HepG2 (cell line): Measurements from ENCODE around the gene KCNQ2. TPM values are rescaled to one million over a fixed set of nuclear protein-coding genes. Genes with fewer than 3 reads are reported as not detected.

Experiments used
- ARID2 ChIP-seq: sonication (generic); formaldehyde crosslinking; IDR thresholded peaks from 2 replicates; pipeline ENCODE4 v1.8.1; 2022; ENCODE audit warnings: mild to moderate bottlenecking, missing genetic modification reagents, borderline replicate concordance
- ATM ChIP-seq: fragments of 450-650 bp; IDR thresholded peaks from 2 replicates; pipeline ENCODE4 v1.7.1; 2017; ENCODE audit warnings: mild to moderate bottlenecking, borderline replicate concordance
- IKZF1 ChIP-seq: fragments of 450-650 bp; IDR thresholded peaks from 2 replicates; pipeline ENCODE4 v1.7.1; 2016
- JUND ChIP-seq: sonication (generic); formaldehyde crosslinking; IDR thresholded peaks from 2 replicates; pipeline ENCODE4 v1.8.0; 2022; ENCODE audit warnings: mild to moderate bottlenecking, missing genetic modification reagents
- MXD4 ChIP-seq: IDR thresholded peaks from 2 replicates; pipeline ENCODE4 v1.6.1; 2016; ENCODE audit warnings: mild to moderate bottlenecking, missing biosample characterization, missing genetic modification reagents
- RARA ChIP-seq: IDR thresholded peaks from 2 replicates; pipeline ENCODE4 v1.6.1; 2016; ENCODE audit warnings: missing genetic modification reagents, missing compliant biosample characterization
- RFX5 ChIP-seq: IDR thresholded peaks from 2 replicates; pipeline ENCODE4 v1.6.1; 2011; ENCODE audit warnings: low read depth, low read length, improper control_type of control experiment
- SIX4 ChIP-seq: sonication (generic); formaldehyde crosslinking; IDR thresholded peaks from 2 replicates; pipeline ENCODE4 v1.4.0; 2020; ENCODE audit warnings: missing genetic modification reagents
- ZBTB38 ChIP-seq: sonication (generic); formaldehyde crosslinking; IDR thresholded peaks from 2 replicates; pipeline ENCODE4 v1.5.1; 2020; ENCODE audit warnings: mild to moderate bottlenecking, missing genetic modification reagents
- ZIK1 ChIP-seq: sonication (generic); formaldehyde crosslinking; IDR thresholded peaks from 2 replicates; pipeline ENCODE4 v1.5.0; 2020; ENCODE audit warnings: mild to moderate bottlenecking, low read depth, missing genetic modification reagents, borderline replicate concordance
- ZNF230 ChIP-seq: sonication (generic); formaldehyde crosslinking; IDR thresholded peaks from 2 replicates; pipeline ENCODE4 v1.4.0; 2020; ENCODE audit warnings: mild to moderate bottlenecking, missing genetic modification reagents
- ZNF260 ChIP-seq: sonication (generic); formaldehyde crosslinking; IDR thresholded peaks from 2 replicates; pipeline ENCODE4 v1.4.0; 2020; ENCODE audit warnings: missing genetic modification reagents, low read depth, mild to moderate bottlenecking, borderline replicate concordance
- ZNF431 ChIP-seq: sonication (generic); formaldehyde crosslinking; IDR thresholded peaks from 2 replicates; pipeline ENCODE4 v1.9.0; 2022; ENCODE audit warnings: missing genetic modification reagents, low read depth, mild to moderate bottlenecking, borderline replicate concordance
- ZNF446 ChIP-seq: sonication (generic); formaldehyde crosslinking; IDR thresholded peaks from 2 replicates; pipeline ENCODE4 v1.5.0; 2020; ENCODE audit warnings: mild to moderate bottlenecking, missing genetic modification reagents
- ZNF484 ChIP-seq: sonication (generic); formaldehyde crosslinking; IDR thresholded peaks from 2 replicates; pipeline ENCODE4 v1.5.1; 2020; ENCODE audit warnings: mild to moderate bottlenecking, low read depth, missing genetic modification reagents, borderline replicate concordance
- ZNF704 ChIP-seq: sonication (generic); formaldehyde crosslinking; IDR thresholded peaks from 2 replicates; pipeline ENCODE4 v1.8.1; 2023; ENCODE audit warnings: mild to moderate bottlenecking, inconsistent platforms, moderate library complexity, missing genetic modification reagents, borderline replicate concordance
- polyA plus RNA-seq, 8 experiments: library from polyadenylated mRNA; depleted of rRNA in 3 of 8; stranded (reverse) in 7 of 8; unstranded in 1 of 8; fragments of >200 nt; fragmentation: Illumina TruSeq in 4 of 8; extraction: Trizol in 4 of 8; gene quantifications; 2 replicates each; pipeline versions ENCODE4 v1.2.1 to v1.2.3, GENCODE V29; 2011 to 2016; ENCODE audit warnings: low read depth in 4 of 8, missing spikeins in 1 of 8, mixed read lengths in 1 of 8; ENCODE audit not compliant: insufficient read depth in 1 of 8
- total RNA-seq, 5 experiments: library from RNA; depleted of rRNA; stranded (reverse); fragments of >200 nt; fragmentation: Illumina TruSeq; extraction: Trizol; gene quantifications; 2 replicates each; pipeline ENCODE4 v1.2.3, GENCODE V29; 2016; ENCODE audit warnings: low read depth in 1 of 5
- TF ChIP-seq, protein P1 (sequence below), 2 experiments: sonication (generic) in 1 of 2; formaldehyde crosslinking in 1 of 2; IDR thresholded peaks; 2 replicates each; pipeline versions ENCODE4 v1.5.1 to v1.6.1; 2011 to 2020; ENCODE audit warnings: borderline replicate concordance in 1 of 2, low read depth in 1 of 2, low read length in 1 of 2, mild to moderate bottlenecking in 1 of 2, missing genetic modification reagents in 1 of 2, moderate library complexity in 1 of 2
- TF ChIP-seq, protein P2 (sequence below): sonication (generic); formaldehyde crosslinking; IDR thresholded peaks from one replicate; pipeline ENCODE4 v1.5.1; 2020; ENCODE audit warnings: mild to moderate bottlenecking, missing genetic modification reagents; ENCODE audit errors: not compliant biosample characterization

The KCNQ2 gene
- total and polyA plus RNA-seq, 2 of the 13 experiments (the other 11 are each of a cell fraction or from before 2014, with no cell fraction given), result not detected

DNA sequence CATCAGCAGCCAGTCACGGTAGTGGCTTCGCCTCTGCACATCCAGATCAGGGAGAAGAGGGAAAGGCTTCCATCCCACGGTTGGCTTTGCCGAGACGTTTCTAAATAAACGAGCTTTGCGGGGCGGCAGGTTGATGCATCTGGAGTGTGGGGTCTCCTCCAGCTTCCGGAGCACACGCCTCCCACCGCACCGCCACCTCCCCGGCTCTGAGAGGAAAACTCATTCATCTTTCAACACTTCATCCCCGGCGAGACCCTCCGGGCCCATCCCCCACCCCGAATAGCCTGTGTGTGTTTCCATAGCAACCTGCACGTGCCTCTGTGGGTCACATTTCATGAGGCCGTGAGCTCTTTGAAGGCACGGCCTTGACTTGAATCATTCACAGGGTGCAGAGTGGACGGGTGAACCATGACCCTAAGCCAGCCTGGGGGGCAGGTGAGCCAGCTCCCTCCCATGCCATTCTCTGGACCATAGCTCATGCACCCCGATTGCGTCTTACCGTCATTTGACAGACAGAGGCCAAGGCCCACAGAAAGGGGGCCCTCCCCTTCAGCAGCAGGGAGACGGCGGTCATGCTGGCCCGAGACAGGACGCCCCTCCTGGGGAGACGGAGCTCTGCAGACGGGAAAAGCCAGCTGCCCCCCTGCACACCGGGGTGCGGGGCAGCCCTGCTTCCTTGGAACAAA lies 95.1 kb downstream of the KCNQ2 start (continued):
- TF ChIP-seq ZNF260 (CRISPR knock-in tag), result no peak
- TF ChIP-seq RFX5, result 0 out of 2 replicates have a peak, but pooled peaks have one; percentile 6
- peak; percentile 91 for TF ChIP-seq SIX4 (CRISPR knock-in tag)
- TF ChIP-seq, protein P1, sequence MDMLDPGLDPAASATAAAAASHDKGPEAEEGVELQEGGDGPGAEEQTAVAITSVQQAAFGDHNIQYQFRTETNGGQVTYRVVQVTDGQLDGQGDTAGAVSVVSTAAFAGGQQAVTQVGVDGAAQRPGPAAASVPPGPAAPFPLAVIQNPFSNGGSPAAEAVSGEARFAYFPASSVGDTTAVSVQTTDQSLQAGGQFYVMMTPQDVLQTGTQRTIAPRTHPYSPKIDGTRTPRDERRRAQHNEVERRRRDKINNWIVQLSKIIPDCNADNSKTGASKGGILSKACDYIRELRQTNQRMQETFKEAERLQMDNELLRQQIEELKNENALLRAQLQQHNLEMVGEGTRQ (IDR thresholded peaks at IDR 0.05; ENCODE audit: low read depth, low read length), result 0 out of 2 replicates have a peak, but pooled peaks have one; percentile 9
- TF ChIP-seq, protein P1 (CRISPR knock-in tag; IDR thresholded peaks at IDR 0.05; ENCODE audit: borderline replicate concordance), result no peak; the same call in 1 of the 2 replicates
- TF ChIP-seq ZNF484, result no peak
- TF ChIP-seq JUND (CRISPR knock-in tag), result no peak
- no peak for TF ChIP-seq ZBTB38
- TF ChIP-seq ARID2 (CRISPR knock-in tag), result no peak
- 0 out of 2 replicates have a peak, but pooled peaks have one; percentile 73 for TF ChIP-seq ZNF446 (CRISPR knock-in tag)
- no peak for TF ChIP-seq ATM
- 0 out of 2 replicates have a peak, but pooled peaks have one; percentile 41 for TF ChIP-seq ZNF230 (CRISPR knock-in tag)
- no peak for TF ChIP-seq IKZF1
- TF ChIP-seq, protein P2, sequence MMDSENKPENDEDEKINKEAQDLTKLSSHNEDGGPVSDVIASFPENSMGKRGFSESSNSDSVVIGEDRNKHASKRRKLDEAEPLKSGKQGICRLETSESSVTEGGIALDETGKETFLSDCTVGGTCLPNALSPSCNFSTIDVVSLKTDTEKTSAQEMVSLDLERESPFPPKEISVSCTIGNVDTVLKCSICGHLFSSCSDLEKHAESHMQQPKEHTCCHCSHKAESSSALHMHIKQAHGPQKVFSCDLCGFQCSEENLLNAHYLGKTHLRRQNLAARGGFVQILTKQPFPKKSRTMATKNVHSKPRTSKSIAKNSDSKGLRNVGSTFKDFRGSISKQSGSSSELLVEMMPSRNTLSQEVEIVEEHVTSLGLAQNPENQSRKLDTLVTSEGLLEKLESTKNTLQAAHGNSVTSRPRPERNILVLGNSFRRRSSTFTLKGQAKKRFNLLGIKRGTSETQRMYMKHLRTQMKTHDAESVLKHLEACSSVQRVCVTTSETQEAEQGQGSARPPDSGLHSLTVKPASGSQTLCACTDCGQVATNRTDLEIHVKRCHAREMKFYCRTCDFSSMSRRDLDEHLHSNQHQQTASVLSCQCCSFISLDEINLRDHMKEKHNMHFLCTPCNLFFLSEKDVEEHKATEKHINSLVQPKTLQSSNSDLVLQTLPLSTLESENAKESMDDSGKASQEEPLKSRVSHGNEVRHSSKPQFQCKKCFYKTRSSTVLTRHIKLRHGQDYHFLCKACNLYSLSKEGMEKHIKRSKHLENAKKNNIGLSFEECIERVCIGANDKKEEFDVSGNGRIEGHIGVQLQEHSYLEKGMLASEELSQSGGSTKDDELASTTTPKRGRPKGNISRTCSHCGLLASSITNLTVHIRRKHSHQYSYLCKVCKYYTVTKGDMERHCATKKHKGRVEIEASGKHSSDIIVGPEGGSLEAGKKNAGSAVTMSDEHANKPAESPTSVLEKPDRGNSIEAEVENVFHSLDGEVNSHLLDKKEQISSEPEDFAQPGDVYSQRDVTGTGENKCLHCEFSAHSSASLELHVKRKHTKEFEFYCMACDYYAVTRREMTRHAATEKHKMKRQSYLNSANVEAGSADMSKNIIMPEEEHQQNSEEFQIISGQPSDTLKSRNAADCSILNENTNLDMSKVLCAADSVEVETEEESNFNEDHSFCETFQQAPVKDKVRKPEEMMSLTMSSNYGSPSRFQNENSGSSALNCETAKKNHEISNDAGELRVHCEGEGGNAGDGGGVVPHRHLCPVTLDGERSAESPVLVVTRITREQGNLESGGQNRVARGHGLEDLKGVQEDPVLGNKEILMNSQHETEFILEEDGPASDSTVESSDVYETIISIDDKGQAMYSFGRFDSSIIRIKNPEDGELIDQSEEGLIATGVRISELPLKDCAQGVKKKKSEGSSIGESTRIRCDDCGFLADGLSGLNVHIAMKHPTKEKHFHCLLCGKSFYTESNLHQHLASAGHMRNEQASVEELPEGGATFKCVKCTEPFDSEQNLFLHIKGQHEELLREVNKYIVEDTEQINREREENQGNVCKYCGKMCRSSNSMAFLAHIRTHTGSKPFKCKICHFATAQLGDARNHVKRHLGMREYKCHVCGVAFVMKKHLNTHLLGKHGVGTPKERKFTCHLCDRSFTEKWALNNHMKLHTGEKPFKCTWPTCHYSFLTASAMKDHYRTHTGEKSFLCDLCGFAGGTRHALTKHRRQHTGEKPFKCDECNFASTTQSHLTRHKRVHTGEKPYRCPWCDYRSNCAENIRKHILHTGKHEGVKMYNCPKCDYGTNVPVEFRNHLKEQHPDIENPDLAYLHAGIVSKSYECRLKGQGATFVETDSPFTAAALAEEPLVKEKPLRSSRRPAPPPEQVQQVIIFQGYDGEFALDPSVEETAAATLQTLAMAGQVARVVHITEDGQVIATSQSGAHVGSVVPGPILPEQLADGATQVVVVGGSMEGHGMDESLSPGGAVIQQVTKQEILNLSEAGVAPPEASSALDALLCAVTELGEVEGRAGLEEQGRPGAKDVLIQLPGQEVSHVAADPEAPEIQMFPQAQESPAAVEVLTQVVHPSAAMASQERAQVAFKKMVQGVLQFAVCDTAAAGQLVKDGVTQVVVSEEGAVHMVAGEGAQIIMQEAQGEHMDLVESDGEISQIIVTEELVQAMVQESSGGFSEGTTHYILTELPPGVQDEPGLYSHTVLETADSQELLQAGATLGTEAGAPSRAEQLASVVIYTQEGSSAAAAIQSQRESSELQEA, result no peak
- TF ChIP-seq ZNF704 (CRISPR knock-in tag), result no peak
- TF ChIP-seq ZIK1 (CRISPR knock-in tag), result no peak
- TF ChIP-seq MXD4 (CRISPR knock-in tag), result no peak
- TF ChIP-seq ZNF431 (CRISPR knock-in tag), result no peak
- TF ChIP-seq RARA (CRISPR knock-in tag), result peak; percentile 44; the same call in 1 of the 2 replicates
